Cortex of kidney (tissue), 1 donor: ENCODE results near the gene P2RX2.

ENCODE experiments used
- DNase-seq: peaks from one replicate; lab custom pipeline; 2025; lab: John Stamatoyannopoulos, UW

Gene P2RX2

DNA sequence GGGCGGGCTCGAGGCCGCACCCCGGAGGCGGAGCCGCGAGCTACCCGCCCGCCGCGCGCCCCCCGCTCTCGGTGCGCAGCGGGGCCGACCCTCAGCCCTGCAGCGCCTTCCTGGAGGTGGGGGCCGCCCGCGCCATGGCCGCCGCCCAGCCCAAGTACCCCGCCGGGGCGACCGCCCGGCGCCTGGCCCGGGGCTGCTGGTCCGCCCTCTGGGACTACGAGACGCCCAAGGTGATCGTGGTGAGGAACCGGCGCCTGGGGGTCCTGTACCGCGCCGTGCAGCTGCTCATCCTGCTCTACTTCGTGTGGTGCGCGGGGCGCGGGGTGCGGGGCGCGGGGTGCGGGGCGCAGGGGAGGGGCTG lies at the start of gene P2RX2:
Gene P2RX2 (plus strand): TSS at position 94 of the 361 bp plus-strand sequence. CDS start 41 bp downstream, at position 135.
- no peak for DNase-seq

DNA sequence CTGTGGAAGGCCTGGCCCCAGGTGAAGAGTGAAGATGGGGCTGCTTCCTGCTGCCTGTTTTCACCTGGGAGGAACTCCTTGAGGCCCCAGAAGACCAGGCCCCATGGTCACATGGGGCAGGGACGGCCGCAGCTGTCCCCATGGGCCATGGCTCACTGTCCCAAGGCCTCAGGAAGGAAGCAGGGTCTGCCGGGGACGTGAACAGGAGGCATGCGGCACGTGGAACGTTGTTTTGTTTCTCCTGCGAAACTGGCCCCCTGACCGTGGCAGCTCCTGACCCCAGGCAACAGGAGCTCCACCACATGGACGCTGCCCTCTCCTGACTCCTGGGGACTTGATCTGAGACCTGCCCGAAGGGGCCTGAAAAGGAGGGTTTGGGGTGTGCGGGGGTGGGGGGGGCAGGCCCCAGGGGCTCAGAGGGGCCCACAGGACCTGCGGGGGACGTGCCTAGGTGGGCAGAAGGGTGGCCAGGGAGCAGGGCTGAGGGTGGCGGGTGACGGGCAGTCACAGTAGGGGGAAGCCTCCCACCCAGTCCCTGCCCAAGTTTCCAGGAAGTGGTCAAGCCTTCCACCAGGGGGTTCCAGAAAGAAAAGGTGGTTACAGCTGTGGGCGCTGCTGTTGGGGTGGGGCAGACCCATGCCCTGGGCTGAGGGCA lies 49.6 kb upstream of the P2RX2 start:
- DNase-seq = no peak

DNA sequence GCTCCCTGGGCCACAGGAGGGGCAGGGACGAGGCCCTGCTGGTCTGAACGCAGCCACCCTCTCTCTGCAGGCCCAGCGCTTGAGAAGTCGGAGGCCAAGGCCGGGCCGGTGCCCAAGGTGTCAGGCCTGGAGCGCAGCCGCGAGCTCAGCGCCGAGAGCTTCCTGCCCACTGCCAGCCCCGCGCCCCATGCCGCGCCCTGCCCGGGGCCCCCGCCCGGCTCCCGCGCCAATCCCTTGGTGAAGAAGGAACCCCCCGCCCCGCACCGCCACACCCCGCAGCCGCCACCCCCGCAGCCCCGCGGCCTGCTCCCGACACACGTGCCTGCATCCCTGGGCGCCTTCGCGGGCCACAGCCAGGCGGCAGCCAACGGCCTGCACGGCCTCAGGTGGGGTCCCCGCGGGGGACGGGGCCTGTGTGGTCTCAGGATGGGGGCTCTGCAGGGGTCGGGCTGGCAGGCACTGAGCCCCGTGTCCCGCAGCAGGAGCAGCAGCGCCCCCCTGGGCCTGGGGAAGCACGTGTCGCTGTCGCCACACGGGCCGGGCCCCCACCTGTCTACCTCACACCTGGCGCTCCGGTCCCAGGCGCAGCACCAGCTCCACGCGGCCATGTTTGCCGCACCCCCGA lies 48.6 kb upstream of the P2RX2 start:
- no peak for DNase-seq

DNA sequence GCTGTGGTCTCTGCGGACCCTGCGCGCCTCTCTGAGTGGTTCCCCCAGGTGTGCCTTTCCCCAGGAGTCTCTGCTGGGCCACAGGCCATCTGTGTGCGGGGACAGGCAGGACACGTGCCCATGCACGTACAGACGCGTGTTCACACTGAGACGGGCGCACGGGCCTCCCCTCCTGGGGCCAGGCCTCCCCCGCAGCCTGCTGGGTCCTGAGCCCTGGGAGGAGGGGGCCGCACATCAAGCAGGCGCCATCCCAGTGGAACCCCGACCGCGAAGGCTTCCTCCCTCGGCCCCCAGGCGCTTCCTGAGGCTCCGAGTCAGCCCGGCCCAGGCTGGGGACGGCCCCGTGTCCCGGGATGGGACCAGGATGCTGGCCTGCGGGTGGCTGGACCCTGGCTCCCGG lies 47.9 kb upstream of the P2RX2 start:
- DNase-seq = no peak

DNA sequence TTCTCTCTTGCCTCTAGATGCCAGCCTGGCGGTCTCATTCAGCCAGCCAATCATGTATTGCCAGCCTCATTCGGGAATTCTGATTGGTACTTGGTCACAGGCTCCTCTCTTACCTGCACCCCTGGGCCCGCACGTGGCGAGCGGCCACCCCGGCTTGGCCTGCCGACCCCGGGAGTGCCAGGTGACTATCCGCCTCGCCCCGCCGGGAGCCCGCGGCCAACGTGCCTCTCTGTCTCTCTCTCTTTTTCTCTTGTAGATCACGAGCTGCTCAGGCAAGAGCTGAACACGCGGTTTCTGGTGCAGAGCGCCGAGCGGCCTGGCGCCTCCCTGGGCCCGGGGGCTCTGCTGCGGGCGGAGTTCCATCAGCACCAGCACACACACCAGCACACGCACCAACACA lies 47.5 kb upstream of the P2RX2 start:
- DNase-seq = no peak

DNA sequence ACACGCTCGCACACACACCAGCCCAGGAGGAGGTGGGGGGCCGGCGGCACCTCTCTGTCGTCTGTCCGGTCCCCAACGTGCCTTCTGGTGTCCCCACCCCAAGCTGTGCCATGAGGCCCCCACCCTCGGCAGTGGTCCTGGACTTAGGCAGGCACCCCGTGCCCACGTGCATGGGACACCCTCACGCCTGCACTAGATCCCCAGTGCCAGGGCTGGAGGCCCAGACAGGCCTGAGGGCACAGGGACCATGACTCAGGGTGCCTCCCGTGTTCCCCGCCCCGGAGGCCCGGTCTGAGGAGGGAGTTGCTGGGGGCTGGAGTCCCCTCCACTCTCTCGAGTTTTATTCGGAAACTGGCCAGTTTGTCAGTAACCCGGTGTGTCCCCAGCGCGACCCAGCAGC lies 47.0 kb upstream of the P2RX2 start:
- DNase-seq = no peak

DNA sequence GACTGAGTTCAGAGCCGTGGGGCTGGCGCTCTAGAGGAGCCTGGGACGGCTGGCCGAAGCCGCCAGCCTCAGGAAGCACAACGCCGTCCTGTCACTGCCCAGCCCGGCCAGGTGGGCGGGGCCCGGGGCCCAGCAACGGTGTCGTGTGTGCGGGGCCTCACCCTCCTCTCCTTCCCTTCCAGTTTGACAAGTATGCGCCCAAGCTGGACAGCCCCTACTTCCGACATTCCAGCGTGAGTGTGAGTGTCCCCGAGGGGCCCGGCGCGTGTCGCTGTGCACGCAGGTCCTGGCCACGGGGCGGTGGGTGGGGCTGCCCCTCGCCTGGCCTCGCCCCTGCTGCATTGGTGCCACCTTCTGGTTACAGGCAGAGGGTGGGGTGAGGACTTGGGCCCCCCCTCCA lies 46.5 kb upstream of the P2RX2 start:
- DNase-seq = no peak

DNA sequence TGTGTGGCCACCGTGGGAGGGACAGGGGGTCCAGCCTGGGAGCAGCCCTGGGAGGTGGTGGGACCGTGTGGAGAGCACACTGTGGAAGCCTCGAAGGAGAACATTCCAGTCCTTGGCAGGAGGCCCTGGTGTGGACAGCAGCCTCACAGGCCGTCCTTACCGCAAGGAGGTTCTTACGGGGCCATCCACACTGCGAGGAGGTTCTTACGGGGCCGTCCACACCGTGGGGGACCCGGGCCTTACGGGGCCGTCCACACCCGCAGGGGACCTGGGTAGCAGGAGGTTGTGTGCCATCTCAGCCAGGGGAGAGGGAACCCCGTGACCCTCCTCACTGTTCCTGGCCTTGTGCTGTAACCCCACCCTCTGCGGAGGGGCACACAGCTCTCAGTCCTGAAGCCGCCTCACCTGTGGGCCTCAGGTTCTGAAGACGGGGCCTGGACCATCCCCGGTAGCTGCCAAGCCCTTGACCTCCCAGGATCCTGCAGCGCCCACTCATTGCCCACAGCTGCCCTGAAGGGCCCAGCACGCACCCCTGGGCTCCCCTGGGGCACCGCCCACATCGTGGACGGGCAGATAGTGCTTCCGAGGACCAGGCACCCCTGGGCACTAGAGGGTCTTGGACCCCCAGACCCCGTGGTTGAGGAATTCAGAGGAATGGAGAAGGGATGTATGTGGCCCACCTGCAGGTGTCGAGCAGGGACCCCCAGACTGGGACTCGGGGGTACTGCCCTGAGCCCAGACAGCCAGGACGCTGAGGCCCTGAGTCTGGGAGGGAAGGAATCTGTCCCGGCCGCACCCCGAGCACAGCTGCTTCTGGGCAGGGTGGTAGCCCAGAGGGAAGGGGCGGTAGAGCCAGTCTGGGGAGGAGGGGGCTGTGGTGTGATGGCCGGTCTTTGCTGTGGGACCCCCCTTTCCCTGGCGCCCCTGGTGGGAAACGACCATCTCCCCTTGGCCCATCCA lies 45.5 kb upstream of the P2RX2 start:
- DNase-seq = no peak

DNA sequence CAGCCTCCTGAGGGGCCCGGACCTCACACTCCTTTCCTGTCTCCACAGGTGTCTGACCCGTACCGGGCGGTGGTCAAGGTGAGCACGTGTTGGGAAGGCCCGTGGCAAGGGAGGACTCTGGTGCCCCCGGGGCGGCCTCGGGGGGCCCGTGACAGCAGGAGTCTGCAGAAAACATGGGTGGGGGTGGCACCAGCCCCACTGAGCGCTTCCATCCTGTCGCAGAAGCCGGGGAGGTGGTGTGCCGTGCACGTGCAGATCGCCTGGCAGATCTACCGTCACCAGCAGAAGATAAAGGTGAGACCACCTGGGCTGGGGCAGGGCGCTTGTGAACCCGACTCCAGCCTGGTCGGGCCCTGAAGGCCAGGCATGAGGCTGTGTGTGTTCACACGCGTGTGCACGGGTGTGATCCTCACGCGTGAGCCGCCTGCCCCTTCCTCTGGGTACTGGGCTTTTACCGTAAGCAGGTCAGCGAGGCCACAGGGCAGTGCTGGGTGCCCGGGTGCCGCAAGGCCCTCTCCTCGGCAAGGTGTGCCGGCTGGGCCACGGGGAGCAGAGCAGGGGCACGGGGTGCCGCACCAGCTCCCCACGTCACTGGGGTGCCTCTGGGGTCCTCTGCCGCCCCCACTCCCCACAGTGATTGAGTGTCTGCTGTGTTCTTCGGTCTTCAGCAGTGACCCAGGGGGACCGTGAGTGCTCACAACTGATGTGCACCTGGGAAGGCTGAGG lies 44.1 kb upstream of the P2RX2 start:
- no peak for DNase-seq

DNA sequence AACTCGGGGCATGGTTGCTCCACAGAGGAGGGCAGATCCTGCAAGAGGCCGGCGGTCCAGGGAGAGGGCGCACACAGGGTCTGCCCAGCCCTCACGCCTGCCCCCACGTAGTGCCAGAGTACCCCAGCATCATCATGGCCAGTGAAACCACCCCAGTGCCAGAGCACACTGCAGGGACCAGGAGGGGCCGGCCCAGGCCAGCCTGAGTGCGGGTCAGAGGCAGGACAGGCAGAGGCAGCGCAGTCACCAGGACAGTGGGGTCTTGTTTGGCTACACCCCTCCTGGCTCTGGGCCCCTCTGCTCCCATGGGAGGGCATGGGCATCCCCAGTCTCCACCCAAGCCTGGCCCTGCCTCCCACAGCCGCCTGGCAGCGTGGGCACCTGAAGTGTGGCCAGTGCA lies 42.9 kb upstream of the P2RX2 start:
- no peak for DNase-seq

DNA sequence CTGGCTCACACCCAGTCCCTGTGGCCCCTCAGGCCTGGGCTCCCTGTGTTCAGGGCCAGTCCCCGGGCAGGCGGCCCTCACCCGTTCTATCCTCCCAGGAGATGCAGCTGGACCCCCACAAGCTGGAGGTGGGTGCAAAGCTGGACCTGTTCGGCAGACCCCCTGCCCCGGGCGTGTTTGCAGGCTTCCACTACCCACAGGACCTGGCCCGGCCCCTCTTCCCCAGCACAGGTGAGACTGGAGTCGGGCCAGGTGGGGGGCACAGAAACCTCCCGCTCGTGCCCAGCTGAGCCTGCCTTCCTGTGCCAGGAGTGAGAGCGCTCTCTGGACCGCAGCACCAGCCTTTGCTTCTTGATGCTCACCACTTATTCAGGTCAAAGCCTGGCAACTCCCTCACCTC lies 41.9 kb upstream of the P2RX2 start:
- DNase-seq = no peak

DNA sequence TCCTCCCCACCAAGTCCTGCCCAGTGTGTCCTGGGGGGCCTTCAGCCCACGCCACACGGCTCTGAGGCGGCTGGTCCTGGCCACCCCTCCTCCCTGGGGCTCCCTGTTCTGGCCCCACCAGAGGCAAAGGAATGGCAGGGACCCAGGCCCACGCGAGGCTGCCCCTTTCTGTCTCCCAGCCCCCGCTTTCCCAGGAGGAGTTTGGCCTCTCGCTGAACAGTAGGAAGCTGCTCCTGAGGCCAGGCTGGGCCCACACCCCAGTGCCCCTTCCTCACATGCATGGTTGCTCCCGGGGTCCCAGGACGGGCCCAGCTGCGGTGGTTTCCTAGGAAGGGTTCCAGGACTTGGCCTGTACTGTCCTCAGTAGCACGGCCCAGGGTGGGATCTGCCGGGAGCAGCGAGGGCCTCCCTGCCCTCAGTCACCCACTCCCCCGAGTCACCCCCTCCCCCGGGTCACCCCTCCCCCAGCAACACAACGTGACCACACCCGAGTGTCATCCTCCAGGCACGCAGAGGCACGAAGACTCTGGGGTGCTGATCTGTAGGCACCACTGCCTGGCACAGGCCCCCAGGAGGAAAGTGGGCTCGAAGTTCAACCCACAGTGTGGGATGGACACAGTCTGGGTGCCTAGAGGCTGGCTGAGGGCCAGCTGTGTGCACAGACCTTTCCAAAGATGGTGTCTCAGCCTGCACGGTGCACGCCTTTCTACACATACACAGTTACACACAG lies 41.2 kb upstream of the P2RX2 start:
- no peak for DNase-seq

DNA sequence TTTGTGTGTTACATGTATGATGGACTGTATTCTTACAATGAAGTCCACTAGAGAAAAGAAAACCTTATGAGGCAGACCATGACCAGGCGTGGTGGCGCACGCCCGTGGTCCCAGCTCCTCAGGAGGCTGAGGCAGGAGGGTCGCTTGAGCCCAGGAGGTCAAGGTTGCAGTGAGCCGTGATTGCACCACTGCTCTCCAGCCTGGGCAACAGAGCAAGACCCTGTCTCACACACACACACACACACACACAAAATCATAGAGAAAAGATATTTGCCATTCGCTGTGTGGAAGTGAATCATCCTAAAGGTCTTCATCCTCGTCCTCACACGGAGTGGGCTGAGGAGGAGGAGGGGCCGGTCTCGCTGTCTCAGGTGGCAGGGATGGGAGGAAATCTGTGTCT lies 40.5 kb upstream of the P2RX2 start:
- DNase-seq = no peak

DNA sequence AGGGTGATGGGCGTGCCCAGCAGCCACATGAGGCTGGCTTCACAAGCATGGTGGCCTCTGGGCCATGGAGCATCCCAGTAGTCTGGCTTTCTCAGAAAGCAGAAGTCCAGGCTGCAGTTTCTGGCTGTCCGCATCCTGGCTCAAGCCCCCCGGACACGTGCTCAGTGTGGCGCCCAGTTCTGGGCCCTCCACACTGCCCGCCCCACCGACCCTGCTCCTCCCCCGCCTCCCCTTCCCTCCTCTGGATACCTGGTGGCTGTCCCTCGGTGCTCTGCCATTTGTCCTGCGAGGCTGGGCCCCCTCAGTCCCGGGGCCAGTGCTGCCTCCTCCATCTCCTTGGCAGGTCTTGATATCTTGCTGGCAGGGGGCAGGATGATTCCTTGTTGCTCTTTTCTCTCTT lies 39.8 kb upstream of the P2RX2 start:
- no peak for DNase-seq

DNA sequence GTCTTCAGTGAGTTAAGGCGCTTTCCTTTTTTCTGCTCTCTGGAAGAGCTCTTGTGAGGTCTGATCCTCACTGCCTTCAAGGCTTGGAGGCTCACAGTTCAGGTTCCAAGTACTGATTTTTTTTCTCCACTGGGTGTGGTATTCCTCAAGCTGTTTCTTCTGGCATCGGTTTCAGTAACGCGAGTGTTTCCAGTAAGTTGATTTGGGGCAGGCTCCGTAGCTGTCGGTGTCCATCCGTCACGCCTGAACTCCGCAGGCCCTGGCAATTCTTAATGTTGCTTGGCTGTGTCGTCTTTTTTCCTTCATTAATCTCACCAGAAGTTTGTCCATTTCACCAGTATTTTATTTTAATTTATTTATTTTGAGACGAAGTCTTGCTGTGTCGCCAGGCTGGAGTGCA lies 38.8 kb upstream of the P2RX2 start:
- no peak for DNase-seq

DNA sequence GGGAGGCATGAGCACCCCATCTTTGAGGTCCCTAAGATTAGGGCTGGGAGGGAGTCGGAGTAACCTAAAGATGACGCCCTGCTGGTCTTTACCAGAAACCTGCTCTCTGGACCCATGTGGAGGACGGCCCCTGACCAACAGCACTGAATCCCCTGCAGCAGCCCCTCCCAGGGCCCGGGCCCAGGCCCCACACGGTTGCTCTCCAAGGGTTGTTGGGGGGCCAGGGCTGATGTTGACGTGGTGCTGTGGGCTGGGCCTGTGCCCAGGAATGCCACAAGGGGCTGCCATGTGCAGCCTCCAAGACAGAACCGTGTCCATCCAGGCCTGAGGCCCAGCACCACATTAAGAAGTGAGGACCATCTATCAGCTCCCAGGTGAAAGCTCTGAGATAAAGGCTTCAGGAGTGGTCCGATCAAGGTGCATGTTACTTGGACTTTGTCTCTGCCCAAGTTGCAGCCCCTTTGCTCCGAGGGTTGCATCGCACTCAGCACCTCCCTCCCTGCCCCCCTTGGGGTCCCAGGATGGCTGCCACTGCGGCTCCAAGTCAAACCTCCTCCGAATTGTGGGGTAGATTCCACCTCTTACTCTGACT lies 37.8 kb upstream of the P2RX2 start:
- no peak for DNase-seq

DNA sequence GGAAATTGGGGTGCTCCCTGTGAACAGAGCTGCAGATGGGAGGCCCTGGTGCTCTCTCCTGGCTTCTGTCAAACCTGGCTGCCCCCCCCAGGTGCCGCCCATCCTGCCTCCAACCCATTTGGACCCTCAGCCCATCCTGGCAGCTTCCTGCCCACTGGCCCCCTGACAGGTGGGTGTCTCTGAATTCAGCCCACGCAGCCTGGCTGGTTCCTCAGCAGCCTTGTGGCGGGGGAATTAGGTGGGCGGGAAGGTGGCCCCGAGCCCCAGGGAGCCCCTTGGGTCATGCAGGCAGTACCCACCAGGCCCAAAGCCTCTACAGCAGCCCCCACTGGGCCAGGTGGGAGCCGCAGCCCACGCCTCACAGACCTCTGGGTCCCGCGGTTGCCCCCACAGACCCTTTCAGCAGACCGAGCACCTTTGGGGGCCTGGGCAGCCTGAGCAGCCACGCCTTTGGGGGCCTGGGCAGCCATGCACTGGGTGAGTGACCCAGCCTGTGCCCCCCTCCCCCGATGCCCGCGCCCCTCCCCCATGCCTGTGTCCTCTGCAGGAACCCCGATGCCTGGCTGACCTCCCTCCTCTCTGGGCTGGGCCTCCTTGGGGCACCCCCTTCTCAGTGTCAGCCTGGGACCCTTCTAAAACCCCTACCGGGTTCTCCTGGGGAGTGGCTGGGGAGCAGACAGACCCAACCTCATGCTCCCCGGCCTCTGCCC lies 37.1 kb upstream of the P2RX2 start:
- no peak for DNase-seq

DNA sequence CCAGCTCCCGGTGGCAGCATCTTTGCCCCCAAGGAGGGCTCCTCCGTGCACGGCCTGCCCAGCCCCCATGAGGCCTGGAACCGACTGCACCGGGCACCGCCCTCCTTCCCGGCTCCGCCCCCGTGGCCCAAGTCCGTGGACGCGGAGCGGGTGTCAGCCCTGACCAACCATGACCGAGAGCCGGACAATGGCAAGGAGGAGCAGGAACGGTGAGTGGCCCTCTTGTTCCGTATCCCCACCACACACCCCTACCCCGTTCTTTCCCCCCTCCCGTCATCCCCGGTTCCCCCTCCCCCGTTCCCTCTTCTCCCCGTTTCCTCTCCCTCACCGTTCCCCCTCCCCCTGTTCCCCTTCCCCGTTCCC lies 36.5 kb upstream of the P2RX2 start:
- no peak for DNase-seq

DNA sequence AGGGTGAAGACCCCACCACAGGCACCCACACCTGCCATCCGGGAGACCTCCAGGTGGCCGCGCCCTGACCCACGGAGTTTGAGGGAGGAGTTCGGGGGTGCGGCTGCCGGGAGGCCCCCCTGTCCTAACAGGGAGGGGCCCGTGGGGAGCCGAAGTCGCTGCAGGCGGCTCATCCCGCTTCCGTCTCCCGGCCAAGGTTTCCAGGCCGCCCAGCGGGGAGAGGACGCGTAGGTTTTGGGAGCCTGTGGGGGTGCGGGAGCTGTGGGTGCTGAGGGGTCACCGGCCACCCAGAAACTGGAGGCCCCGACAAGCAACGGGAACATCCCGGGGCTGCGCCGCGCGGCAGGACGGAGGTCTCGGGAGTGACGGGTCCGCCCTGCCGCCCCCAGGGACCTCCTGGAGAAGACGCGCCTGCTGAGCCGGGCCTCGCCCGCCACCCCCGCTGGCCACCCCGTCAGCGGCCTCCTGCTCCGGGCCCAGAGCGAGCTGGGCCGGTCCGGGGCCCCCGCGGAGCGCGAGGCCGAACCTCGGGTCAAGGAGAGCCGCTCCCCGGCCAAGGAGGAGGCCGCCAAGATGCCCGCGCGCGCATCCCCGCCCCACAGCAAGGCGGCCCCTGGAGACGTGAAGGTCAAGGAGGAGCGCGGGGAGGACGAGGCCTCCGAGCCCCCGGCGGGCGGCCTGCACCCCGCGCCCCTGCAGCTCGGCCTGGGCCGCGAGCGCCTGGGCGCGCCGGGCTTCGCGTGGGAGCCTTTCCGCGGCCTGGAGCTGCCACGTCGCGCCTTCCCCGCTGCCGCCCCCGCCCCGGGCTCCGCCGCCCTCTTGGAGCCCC lies 35.8 kb upstream of the P2RX2 start:
- DNase-seq = no peak

DNA sequence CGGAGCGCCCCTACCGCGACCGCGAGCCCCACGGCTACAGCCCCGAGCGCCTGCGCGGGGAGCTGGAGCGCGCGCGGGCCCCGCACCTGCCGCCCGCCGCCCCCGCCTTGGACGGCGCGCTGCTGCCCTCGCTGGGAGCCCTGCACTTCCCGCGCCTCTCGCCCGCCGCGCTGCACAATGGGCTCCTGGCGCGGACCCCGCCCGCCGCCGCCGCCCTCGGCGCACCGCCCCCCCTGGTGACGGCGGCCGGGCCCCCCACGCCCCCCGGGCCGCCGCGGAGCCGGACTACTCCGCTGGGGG lies 35.2 kb upstream of the P2RX2 start:
- DNase-seq = no peak
